Measurements from ENCODE around the gene FOXK2.

GRCh38 chr17:82529914-82530300 lies 10.4 kb downstream of the FOXK2 start:
- TF ChIP-seq REST (IDR thresholded peaks at IDR 0.05) (no peak), USF2 (IDR thresholded peaks at IDR 0.05) (no peak)
